Myometrial cell (primary cell): ENCODE results near the gene SH3RF1. TPM values are rescaled to one million over a fixed set of nuclear protein-coding genes. Genes with fewer than 3 reads are reported as not detected.

Source experiments
- total RNA-seq: library from RNA; depleted of rRNA; stranded (reverse); fragments of >200 nt; gene quantifications from 2 replicates; pipeline ENCODE4 v1.2.3, GENCODE V29; 2015

The SH3RF1 gene
- 14.5 and 15.0 TPM in 2 replicates for total RNA-seq

DNA sequence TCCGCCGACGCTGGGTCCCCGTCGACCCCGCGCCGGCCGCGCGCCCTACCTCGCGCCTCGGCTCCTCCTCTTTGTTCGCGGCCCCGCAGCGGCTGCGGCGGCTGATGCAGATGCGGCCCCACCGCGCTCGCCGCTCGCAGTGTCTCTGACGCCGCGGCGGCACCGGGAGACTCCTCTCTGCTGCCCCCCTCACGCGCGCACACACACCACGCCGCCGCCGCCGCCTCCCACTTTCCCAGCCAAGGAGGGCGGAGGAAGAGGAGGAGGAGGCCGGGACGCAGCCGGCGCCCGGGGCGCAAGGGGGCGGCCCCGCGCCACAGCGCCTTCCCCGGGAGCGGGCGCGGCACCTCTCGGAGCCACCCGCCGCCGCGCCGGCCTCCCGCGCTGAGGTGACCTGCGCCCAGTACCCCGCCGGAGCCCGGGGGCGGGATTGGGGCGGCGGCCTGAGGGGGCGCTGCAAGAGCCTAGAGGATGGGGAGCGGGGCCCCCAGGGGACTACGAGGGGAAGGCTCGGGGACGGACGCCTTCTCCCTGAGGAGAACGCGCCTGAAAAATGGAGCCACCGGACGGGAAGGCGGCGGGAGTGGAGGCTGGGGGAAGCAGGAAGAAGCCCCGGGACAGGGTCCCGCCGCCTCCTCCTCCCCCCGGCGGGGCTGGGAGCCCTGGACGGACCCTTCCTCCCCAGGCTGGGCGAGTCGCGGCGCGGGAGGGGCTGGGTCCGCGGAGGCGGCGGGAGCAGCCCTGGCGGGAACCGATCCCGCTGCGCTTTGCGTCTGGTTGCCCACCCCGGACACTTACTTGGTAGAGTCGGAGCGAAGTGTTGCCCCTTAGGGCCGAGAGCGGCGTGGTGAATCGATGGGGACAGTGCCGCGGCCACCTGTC, at the start of gene SH3RF1:
TSS of gene SH3RF1 (minus strand) at position 147 of the 882 bp plus-strand sequence. CDS start 1,744 bp downstream, outside the sequence.

